HG03066 (cell line): ENCODE results near the gene NELL1.
A peak's percentile ranks its signal among the peaks of the same experiment; 100 is the strongest.
"Not testable (repeated sequence)": the region's sequence is repeated elsewhere in the genome, so short reads cannot be mapped to it uniquely, and the experiment has no call there.

Experiments
- ATAC-seq: cut with Tn5 transposase; IDR thresholded peaks from one replicate; pipeline ENCODE4 v1.9.1; 2021; ENCODE audit warnings: low read depth; ENCODE audit not compliant: unreplicated experiment

NELL1 gene

GRCh38 chr11:21072558-21072957, 403.2 kb downstream of the NELL1 start:
- ATAC-seq: peak; percentile 56

DNA sequence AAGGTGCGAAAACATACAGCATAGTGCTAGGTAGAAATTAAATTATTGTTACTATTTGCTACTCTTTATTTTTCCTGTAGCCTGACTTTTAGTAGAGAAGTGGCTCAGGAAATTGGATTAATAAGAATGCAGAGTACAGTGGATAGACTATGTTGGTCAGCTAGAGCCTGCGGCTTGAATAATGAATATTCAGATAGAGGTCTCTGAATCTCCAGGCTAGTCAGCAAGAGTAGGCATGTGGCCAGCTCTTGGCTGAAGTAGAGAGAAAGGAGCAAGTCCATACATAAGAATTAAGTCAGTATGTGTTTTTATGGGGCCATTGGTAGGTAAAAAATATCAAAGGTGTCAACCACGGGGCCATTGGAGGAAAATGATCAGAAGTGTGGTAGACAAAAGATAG, 413.5 kb downstream of the NELL1 start:
- no peak for ATAC-seq

- ATAC-seq: no peak
Measured at GRCh38 chr11:21088930-21089329, 419.5 kb downstream of the NELL1 start.

DNA sequence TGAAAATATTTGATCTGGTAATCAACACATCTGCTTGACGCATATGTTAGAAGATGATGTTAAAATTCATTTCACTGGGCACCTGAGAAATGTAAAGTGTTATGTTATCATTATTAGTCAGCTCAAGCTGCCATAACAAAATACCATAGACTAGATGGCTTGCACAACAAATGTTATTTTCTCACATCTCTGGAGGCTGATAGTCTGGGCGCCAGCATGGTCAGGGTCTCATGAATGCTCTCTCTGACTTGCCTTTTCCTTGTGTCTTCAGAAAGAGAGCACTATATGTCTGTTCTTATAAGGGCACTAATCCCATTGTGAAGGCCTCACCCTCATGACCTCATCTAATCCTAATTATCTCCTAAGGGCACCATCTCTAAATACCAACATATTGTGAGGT, 435.3 kb downstream of the NELL1 start:
- ATAC-seq: no peak

GRCh38 chr11:21105196-21105917, 436.0 kb downstream of the NELL1 start:
- ATAC-seq: no peak

DNA sequence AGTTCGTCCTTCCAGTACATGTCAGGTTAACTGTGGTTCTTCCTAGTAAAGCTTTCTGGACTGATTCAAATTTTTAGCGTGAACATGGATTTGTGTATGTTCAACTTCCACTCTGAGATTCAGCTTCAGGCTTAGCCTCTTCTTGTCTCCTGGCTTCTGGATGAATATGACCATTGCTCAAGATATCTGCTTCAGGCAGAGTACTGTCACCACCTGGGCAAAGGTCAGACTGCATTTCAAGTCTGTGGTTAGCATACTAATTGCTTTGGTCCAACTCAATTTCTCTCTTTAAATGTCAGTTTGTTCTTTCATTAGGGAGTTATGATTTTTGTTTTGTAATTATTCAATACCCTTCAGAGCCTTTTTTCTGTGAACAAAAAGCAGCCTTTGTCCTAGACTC, 440.0 kb downstream of the NELL1 start:
- no peak for ATAC-seq

DNA sequence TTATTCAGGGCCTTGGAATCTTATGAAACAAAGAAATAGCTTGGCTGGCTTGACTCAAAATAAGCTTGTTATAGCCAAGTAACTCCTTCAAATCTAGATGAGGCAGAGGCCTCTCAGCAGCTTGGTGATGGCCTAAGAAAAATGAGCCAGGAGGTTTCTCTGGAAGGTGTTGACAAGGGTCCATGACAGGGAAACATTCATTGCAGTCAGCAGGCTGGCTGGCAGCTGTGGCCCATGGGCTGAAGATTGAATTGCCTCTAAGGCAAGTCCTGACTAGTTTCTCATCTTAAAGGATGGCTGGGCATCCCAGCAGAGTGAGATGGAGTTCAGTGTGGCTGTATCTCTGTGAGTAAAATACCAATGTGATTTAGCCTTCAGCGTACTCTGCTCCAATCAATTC, 441.0 kb downstream of the NELL1 start:
- ATAC-seq: no peak

DNA sequence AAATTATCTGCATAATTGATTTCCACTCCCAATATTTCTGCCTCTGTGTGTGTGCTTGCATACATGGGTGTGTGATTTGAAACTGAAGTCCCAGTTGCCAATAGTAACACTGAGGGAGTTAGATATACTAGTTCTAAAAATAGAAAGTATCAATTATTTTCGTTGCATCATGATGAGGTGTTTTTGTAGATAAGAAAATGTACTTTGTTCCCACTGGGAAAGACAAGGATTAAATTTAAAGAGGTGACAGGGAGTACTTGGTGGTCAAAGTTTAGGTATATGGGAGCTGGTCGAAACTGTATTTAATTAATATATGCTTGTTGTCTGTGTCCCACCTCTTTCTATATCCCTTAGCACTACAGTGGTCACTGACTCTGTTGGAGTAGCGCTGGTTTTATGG, 444.5 kb downstream of the NELL1 start:
- ATAC-seq: no peak

- ATAC-seq: no peak
Measured at GRCh38 chr11:21116009-21116408, 446.6 kb downstream of the NELL1 start.

DNA sequence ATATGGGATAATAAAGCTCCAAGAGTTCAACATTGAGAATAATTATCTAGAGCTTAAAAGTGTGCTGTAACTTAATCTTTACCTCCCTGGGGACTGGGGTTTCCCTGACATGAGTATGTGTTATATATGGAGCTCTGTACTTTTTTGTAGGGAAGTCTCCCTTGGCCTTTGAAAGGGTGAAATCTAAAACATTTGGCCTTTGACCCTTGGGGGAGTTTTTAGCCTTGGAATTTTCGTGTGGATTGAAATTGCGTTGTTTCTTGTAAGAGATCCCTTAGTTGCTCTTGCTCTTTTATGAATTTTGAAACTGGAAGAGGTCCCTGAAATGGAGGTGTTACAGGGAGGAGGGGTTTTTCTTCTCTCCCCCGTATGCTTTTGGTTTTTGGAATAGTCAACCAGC, 450.0 kb downstream of the NELL1 start:
- ATAC-seq: no peak

GRCh38 chr11:21121991-21122390, 452.6 kb downstream of the NELL1 start:
- no peak for ATAC-seq

GRCh38 chr11:21122523-21122922, 453.1 kb downstream of the NELL1 start:
- ATAC-seq: no peak

GRCh38 chr11:21132146-21132720, 462.8 kb downstream of the NELL1 start:
- no peak for ATAC-seq

DNA sequence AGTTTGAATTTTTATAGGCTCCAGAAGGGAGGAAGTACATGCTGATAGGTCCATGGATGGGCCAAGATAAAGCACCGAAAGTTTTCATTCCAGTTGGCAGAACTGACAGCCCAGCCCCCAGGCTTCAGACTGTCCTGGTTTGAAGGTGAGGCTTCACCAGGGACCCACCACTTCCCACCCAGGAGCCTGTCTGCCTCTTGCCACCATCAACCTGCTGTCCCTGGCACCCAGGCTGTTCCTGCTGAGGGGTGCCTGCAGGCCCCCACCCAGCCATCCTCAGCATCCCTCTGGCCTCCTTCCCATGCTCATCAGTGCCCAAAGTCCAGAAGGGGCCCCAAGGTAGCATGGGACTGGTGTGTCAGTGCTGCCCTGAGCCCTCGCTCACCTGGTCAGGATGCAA, 463.9 kb downstream of the NELL1 start:
- no peak for ATAC-seq

DNA sequence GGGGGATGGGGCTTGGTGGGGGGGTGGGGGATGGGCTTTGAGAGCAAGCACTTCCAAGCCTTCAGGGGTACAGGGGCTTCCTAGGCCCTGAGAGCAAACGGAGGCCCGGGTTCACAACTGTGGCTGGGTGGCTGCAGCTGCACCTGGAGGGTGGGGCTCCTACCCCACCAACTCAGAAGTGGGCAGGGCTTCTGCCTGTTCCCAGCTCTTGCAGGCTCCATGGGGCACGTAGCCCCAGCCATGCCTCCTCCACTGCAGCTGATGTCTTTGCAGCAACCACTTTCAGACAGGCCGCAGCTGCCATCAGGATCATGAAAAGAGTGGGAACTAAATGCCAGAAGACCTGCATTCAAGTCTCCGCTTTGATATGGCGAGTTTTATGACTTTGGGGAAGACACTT, 464.3 kb downstream of the NELL1 start:
- ATAC-seq: no peak

DNA sequence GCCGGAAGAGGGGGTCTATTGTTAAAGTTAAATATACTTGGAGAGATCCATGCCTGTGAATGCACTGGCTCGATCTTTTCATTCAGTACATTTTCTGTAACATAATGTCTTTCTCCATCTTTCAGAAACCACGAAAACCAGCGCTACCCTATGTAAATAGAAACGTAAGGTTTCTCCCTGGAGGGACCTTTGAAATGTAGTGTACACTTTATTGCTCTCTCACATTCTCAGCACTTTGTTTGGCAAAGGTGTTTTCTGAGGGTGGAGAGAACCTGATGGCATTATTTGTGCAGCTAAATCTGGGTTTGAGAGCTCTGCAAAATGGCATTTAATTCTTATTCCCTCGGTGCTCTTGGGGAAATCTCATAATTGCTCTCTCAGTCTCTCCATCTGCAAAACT, 468.4 kb downstream of the NELL1 start:
- no peak for ATAC-seq

DNA sequence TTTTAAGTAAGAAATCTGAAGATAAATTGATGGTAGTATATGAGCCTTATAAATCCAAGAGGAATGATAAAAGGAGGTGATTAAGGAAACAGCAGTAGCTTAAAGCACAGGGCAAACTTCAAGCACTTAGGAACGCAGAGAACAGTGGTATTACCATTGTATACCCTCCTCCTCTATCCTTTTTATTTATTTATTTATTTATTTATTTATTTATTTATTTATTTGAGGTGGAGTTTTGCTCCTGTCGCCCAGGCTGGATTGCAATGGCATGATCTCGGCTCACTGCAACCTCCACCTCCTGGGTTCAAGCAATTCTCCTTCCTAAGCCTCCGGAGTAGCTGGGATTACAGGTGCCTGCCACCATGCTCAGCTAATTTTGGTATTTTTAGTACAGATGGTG, 472.2 kb downstream of the NELL1 start:
- ATAC-seq: not testable (repeated sequence)

- ATAC-seq: no peak
Measured at GRCh38 chr11:21142007-21142406, 472.6 kb downstream of the NELL1 start.

- ATAC-seq: no peak
Measured at GRCh38 chr11:21144531-21144930, 475.1 kb downstream of the NELL1 start.

GRCh38 chr11:21148376-21148775, 479.0 kb downstream of the NELL1 start:
- ATAC-seq: no peak

GRCh38 chr11:21160140-21160539, 490.8 kb downstream of the NELL1 start:
- ATAC-seq: no peak

GRCh38 chr11:21169639-21170038, 500.3 kb downstream of the NELL1 start:
- no peak for ATAC-seq

GRCh38 chr11:21173476-21173875, 504.1 kb downstream of the NELL1 start:
- ATAC-seq: no peak
